DMS 273 (cell line): Measurements from ENCODE around the gene RPL5.

Source experiments
- DNase-seq: peaks from one replicate; lab custom pipeline; 2025; ENCODE audit not compliant: unreplicated experiment; lab: John Stamatoyannopoulos, UW

The RPL5 gene

GRCh38 chr1:92853299-92853698 is 21.5 kb downstream of the RPL5 start:
- no peak for DNase-seq

DNA sequence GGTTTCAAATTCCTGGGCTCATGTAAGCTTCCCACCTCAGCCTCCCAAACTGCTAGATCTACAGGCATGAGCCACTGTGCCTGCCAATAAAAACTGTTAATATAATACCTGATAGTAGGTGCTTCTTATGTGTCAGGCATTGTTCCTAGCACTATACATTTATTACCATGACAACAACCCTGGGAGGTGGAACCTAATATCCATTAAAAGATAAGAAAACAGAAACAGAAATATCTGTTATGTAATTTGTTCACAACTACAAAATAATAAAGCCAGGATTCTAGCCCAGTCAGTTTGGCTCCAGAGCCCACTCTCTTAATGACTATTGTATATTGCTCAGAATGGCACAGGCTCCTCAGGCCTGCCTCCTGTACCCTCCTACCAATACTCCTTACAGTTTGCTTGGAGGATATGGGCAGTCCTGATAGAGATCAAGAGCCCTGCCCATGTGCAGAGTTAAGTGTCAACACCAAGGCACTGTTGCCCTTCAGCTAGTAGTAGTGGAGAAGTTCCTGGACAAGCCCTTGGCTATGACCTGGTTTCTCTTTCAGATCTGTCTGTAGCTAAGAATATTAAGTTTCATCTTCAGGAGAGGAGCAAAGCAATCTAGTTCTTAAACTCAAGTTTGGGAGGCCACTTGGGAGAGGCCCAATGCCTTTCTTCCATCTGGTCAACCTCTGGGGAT is 22.4 kb downstream of the RPL5 start:
- peak; percentile 48 for DNase-seq

GRCh38 chr1:92855236-92855635 is 23.4 kb downstream of the RPL5 start:
- DNase-seq = no peak

DNA sequence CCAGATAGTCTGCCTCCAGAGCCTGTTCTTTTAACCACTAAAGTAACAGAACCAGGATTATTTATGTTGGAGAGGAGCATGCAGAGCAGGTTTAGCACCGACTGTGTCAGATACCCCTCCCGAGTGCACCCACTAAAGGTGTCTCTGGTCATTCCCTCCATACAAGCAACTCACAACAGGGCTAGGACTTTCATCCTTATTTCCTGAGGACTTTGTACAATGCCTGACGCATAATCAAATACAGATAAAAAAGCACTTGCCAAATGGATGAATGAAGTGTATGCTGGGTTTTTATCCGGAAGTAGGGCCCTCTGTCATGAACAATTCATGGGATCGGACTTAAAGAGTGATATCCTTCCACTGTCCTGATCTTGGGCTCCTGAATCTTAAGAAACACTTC is 26.0 kb downstream of the RPL5 start:
- no peak for DNase-seq

DNA sequence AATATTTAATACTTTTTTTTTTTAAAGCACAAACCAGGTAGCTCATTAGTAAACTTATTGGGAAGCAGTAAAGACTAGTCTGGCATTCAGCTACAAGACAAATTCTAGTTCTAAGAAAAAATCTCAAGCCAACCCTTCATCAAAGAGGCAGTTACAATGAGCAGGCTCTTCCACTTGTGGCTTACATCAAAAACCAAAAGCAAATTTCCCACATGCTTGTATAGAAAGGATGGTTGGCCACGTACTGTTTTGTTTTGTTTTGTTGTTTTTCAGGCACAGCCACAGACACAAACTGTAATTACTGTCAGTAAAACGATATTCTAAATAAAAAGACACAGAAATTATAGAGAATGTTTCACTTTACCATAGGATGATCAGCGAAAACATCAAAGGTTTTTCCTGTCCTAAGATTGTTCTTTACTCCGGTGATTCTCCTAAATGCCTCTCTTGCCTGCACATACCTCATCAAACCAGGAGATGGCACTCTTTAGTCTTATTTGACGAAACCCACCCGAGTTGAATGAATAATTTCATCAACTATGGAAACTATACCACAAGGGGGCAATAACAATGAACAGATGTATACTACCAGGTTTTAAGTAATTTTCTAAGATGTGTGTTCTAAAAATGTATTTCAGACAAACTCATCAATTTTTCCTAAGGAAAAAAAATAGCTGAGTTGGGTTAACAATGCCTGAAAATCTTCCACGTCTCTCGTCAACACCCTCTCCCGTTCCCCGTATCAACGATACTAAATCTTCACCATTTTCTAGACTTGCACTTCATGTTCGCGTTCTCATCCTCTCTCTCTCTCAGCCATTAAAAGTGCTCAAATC is 26.9 kb downstream of the RPL5 start:
- DNase-seq = peak; percentile 94

DNA sequence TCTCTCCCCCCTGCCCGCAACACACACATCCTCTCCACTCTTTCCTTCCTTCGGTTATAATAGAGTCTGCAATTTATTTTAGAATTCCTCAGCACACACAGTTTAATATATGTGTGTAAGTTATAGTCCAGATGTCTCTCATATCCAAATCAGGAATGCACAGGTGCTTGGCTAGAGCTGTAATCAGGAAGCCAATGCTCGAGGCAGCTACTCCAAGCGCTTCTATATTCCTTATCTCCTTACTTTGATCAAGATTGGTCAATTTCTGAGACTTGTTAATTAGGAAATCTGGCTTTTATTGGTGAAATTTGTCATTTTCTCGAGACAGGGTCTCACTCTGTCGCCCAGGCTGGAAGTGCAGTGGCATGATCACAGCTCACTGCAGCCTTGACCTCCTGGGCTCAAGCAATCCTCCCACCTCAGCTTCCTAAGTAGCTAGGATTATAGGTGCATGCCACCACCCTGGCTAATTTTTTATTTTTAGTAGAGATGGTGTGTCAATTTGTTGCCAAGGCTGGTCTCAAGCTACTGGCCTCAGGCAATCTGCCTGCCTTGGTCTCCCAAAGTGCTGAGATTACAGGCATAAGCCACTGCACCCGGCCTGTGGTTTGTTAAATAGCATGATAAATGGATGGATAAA is 27.7 kb downstream of the RPL5 start:
- DNase-seq = peak; percentile 19

DNA sequence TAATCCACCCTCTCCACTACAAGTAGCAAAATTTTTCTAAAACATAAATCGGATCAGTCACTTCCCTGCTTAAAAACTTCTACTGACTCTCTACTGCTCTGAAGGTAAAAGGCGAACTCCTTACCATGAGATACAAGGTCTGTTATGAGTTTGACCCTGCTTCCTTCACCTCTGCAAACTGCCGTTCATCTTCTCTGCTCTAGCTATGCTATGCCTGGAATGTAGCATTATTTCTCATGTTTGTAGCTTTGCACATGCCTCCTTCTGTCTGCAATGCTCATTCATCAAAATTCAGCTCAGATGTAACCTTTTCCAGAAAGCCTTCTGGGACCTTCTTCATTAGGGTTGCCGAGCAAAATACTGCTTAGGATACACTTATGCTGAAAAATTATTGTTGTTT is 30.8 kb downstream of the RPL5 start:
- no peak for DNase-seq

GRCh38 chr1:92864131-92864530 is 32.3 kb downstream of the RPL5 start:
- DNase-seq = no peak

DNA sequence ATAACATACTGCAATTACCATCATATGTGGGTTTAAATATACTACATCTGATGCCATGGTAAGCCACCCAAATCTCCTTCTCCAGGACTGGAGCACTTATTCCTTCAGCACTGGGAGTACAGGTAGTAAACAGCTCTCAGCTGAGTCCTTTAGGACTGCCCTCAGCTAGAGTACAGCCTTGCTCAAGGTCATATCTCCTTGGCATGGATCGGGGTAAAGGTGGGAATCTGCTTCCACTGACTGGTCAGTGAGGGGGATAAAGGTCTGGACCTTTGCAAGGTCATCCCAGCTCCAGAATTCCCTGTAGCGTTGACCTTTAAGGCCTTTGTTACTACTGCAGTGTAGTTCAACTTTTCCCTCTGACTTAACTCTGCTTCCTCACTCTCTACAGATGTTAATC is 38.8 kb downstream of the RPL5 start:
- peak; percentile 14 for DNase-seq

DNA sequence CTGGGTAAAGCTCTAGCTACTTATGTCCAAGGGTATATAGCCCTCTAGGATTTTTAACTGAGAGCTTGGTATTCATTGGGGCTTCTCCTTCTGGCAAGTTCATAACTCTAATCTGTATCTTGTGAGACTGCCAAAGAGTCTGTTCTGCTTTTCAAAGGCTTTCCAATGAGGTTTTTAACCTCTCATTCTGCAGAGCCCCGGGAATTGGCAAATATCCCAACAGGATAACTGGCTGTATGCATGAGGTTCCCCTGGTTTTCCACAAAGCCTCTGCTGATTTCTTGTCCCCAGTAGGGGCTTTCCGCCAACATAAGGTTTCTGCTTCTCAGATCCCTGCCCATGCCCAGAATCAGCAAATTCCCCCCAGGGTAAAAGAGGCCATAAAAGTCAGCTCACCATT is 40.9 kb downstream of the RPL5 start:
- no peak for DNase-seq

DNA sequence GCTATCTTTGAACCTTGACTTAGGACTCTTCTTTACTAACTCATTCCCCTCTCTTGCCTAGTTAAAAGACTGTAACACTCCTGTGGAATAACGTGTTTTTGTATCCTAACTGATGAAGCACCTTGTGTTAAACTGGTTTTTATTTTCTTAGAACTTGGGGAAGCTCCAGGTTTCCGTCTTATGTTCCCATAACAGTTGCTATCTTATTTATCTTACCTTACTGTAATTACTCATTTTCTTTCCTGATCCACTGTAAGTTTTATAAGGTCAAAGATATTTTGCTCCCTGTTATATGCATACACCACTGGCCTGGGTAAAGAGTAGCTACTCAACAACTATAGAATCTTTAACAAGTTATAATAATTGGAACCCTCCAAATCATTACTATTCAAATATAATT is 43.1 kb downstream of the RPL5 start:
- DNase-seq = no peak

- no peak for DNase-seq
Observed at GRCh38 chr1:92876351-92876750, 44.5 kb downstream of the RPL5 start.

DNA sequence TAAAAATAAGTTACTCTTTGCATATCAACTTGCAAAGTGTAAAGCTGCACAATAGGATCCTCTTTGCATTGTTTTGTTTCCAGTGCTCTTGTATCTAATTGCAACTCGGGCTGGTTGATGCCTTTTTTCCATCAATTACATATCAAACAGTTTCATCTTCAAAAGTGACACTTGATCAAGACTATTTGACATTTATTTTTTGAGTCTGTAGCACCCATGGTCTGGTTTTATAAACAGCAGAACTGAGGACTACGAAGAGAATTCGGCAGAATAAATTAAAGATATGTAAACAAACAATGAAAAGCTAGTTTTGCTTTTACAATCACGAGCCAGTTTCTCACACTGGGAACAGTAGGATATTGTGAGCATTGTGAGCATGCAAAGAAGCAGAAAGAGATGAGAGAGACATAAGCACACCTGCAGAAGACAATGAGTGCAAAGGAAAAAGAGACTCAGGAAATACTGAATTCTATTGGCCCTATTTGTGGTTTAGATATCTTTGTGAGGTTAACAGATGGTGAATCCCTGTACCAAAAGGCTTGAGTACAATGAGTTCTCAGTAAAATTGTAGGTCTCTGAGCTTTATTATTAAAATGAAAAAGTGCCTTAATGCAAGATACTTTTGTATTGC is 45.4 kb downstream of the RPL5 start:
- DNase-seq = peak; percentile 29

GRCh38 chr1:92877792-92878191 is 46.0 kb downstream of the RPL5 start:
- peak; percentile 61 for DNase-seq

GRCh38 chr1:92879316-92879968 is 47.6 kb downstream of the RPL5 start:
- no peak for DNase-seq

- no peak for DNase-seq
Observed at GRCh38 chr1:92881391-92881790, 49.6 kb downstream of the RPL5 start.

- no peak for DNase-seq
Observed at GRCh38 chr1:92882819-92883218, 51.0 kb downstream of the RPL5 start.

DNA sequence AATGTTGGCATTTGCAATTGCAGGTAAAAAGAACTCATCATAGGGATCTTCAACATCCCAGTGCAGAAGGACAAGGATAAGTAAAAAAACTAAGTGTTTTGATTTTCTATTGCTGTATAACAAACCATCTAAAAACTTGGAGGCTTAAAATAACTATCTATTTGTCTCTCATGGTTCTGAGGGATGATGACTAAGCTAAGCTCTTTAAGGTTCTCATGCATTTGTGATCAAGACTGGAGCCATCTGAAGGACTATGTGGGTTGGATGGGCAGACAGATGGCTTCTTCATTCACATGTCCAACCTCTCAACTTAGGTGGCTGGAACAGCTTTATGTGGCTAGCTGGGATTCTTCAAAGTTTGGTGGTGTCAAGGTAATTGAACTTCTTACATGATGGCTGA is 51.5 kb downstream of the RPL5 start:
- no peak for DNase-seq

DNA sequence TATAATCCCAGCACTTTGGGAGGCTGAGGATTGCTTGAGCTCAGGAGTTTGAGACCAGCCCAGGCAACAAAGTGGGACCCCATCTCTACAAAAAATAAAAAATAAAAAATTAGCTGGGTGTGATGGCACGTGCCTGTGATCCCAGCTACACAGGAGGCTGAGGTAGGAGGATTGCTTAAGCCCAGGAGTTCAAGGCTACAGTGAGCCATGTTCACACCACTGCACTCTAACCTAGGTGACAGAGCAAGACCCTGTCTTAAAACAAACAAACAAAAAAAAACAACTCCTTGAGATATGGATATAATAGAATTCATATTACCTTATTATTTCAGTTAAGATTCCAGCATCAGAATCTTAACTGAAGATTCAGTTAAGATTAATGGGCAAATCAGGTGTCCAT is 52.4 kb downstream of the RPL5 start:
- DNase-seq = no peak

DNA sequence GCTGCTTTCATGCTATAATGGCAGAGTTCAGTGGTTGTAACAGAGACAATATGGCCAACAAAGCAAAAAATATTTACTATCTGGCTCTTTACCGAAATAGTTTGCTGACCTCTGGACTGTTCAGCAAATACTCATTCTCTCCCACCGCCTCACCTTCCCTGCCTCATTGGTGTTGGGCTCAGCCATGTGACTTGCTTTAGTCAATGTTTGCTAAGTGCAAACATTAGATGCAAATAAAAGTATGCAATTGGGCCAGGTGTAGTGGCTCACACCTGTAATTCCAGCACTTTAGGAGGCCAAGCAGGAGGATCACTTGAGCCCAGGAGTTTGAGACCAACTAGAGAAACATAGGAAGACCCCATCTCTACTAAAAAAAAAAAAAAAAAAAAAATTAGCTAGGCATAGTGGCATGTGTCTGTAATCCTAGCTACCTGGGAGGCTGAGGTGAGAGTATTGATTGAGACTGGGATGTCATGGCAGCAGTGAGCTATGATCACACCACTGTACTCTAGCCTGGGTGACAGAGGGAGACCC is 55.1 kb downstream of the RPL5 start:
- no peak for DNase-seq

- no peak for DNase-seq
Observed at GRCh38 chr1:92887465-92887864, 55.6 kb downstream of the RPL5 start.
